CD4-positive, alpha-beta T cell treated with Interleukin-1 beta for 1 hour (primary cell): ENCODE results near the gene GABARAP.
"Not testable (repeated sequence)": the region's sequence is repeated elsewhere in the genome, so short reads cannot be mapped to it uniquely, and the experiment has no call there.

ENCODE experiments used
- DNase-seq, 2 donors: peaks; one replicate each; pipeline ENCODE4 v3.0.0-alpha.2; 2020 to 2022

Gene GABARAP

GRCh38 chr17:7260651-7261378 is 18.6 kb upstream of the GABARAP start:
- DNase-seq = peak in 1 of 2 donors; percentile 36

DNA sequence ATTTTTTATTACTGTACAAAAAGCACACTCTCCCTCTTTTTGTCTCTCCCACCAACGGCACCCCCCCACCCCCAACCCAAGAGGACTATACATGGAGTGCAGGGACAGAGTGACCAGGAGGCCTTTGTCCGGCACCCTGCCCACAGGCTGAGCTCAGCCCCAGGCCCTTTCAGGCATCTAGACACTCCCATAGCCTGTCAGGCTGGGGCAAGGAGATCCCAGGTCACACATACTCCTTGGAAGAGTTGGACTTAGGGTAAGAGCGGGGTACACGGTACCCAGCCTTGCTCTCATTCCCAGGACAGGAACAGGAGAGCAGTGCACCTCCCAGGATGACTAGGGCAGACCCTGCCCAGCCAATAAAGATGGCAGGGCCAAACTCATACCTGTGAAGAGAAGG is 17.9 kb upstream of the GABARAP start:
- no peak for DNase-seq

DNA sequence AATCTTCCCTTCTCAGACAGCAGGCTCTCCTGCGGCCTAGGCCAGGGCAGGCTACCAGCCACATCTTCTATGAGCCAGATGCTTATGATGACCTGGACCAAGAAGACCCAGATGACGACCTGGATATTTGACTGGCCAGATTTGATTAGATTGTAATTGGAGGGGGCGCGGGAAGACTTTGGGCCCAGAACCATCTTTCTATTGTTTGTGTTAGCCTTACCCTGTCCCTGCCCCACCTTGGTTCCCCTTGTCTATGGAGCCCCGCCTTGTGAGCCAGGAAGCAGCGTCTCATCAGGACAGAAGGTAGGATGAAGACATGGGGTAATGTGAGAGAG is 17.3 kb upstream of the GABARAP start:
- DNase-seq = no peak

DNA sequence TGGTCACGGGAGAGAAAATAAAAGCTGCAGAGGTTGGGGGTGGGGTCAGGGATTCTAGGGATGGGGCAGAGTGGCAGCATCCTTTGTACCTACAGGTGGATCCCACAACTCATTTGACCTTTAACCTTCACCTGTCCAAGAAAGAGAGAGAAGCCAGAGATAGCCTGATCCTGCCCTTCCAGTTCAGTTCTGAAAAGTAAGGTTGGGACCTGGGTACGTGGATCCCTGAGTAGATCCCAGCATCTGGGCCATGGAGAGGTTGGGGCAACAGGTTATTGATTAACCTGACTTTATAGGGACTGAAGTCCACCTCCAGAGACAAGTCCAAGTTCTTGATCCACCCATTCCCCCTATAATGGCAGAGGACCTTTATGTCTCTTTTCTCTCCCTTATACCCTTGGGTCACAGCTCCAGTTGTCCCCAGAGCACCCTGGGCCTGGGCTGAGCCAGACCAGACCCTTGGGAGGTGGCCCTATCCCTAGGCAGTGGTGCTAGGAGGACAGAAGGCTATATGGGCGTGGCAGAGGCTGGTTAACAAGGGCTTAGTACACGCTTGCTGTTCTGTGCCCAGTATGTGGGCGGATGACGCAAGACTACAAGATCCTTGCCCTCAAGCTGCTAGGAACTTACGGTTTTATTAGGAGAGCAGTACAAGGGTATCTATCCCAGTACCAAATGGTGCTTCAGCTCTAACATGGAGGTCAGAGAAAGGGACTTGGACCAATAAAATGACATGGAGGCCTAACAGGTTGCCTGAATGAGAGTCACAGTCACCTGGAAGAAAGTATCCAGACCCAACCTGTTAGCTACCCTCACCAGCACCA is 16.7 kb upstream of the GABARAP start:
- DNase-seq = no peak

GRCh38 chr17:7256766-7257456 is 14.7 kb upstream of the GABARAP start:
- DNase-seq = no peak

- no peak for DNase-seq
Observed at GRCh38 chr17:7254511-7254910, 12.3 kb upstream of the GABARAP start.

DNA sequence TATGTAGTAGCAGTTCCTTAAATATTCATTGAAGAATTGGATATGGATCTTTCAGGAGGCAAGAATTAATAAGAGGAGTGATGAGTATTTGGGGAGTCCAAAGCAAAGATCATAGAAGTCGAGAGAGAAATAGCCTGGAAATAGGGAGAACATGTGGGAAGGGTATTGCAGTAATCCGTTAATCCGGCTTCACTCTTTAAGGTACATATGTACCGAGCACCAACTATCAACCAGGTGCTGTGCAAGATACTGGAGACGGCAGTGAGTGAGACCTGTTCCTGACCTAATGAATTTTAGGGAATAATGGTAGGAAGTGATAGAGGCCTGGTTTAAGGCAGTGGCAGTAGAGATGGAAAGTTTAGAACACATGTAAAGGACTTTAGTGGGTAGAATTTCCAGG is 10.8 kb upstream of the GABARAP start:
- DNase-seq = no peak

DNA sequence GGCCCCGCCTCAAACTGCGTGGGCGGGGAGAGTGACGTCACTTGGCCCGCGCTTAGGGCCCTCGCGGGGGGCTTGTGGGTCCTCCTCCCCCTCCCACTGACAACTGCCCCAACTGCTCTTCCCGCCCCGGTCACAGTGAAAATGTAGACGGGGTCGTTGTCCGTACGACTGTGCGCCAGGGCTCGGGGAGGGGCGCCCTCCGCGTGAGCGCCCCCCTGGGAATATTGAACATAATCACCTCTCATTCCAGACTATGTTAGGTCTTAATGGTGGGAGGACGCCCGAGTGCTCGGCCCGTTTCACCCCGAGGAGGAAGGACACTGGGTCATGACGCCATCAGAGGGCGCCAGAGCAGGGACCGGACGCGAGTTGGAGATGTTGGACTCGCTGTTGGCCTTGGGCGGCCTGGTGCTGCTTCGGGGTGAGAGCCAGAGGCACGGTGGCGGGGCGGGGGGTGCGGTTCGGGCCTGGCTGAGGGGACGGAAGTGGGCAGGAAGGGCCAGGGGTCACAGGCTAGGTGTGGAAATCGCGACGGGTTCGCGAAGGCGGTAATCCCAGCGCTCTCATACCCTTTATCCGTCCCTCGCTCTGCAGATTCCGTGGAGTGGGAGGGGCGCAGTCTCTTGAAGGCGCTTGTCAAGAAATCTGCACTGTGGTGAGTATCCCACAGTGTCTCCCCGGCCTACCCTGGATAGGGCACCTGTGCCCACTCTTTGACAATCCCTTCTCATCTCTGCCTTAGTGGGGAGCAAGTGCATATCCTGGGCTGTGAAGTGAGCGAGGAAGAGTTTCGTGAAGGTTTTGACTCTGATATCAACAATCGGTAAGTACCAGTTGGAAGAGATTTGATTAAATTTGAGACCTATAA is 10.2 kb upstream of the GABARAP start, which contains the start of gene ELP5:
Gene ELP5, plus strand, starts transcription at position 40 of the 868 bp plus-strand sequence. Its CDS starts 336 bp downstream, at position 376.
- DNase-seq = peak; percentile 89 to 91

GRCh38 chr17:7251661-7252175 is 9.5 kb upstream of the GABARAP start, which contains the start of gene CTDNEP1:
Gene CTDNEP1 (minus strand): TSS chr17:7251734. CDS start chr17:7251296, 438 bp downstream.
- DNase-seq = peak; percentile 99

DNA sequence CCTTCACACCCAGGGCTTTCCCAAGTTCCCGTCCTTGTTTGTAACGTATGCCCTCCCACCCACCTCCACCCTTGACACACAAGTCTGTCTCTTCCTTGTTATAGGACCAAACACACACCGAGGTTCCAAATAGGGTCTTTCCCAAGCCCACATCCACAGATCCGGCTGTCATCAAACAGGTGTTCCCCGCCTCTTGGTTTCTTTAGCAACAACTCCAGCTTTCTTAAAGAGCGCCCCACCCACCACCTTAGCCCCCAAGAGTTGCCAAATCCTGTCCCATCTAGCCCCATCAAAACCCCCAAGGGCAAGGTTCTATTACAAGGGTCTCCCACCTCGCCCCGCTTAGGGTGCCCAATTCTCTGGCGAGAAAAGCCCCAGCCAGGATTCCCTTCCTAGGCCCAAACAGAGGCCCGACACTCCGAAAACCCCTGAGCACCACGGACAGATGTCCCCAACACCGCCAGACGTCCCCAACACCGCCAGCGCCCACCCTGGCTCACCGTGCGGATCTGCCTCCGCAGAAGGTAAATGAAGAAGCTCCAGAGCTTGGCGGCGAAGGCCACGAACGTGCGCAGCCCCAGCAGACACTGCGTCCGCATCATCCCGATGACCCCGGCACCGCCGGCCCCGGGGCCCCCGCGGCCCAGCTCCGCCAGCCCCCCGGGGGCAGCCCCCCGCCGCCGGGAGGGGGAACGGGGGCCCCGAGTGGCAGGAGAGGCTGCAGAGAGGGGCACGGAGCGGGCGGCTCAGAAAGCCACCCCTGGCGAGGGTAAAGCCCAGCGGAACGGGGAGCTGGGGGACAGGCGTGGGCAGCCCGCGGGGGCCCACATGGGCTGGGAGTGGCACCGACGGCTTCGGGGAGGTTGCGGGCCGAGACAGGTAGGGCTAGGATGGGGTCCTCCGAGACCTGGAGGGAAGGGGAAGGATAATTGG is 8.7 kb upstream of the GABARAP start:
- DNase-seq = peak; percentile 68 to 74

DNA sequence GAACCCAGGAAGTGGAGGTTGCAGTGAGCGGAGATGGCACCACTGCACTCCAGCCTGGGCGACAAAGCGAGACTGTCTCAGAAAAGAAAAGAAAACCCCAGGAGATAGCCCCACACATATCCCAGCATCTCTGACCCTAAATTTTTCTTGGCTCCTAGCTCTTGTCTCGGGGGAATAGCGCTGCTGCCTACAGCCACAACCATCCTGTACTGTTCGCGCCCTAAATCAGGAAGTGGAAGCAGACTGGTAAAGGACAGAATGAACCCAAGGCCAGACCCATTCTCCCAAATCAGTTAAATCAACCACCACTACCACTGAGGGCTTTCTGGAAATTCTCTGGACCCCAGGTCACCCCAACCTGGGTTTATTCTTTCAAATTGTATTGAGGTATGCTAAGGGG is 7.6 kb upstream of the GABARAP start:
- DNase-seq = no peak

- DNase-seq = no peak
Observed at GRCh38 chr17:7249214-7249613, 7.0 kb upstream of the GABARAP start.

DNA sequence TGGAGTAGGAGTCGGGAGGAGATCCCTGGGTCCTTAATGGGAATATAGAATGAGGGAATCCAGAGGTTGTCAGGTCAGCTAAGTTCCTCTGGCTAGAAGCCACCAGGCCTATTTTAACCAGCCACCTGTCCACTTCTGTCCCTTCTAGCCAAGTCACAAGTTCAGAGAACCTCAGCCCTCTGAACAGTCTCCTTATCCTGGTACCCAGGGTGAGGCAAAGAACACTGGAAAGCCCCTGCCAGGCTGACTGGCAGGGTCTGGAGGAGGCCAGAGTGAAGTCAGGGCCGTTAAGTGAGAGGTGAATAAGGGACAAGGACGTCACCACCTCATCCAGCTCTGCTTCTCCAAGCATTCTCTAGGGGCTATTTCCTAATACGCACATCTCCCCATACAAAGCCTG is 6.5 kb upstream of the GABARAP start:
- DNase-seq = no peak

DNA sequence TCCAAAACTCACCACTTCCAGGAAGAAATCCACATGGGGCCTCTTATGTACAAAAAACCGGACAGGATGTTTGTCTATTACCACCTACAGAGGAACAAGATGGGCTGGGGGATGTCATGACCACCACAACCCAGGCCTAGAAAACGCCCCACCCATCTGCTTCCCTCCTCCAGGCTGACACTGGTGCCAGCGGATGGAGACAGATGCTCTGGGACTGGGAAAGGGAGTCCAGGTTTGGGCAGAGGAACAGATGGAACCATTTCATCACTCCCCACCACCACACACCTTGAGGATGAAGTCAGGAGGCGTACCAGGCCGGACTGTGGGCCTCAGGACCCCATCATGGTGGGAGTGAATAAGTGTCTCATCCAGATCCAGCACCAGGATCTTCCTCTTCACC is 4.5 kb upstream of the GABARAP start:
- no peak for DNase-seq

GRCh38 chr17:7243838-7244237 is 1.6 kb upstream of the GABARAP start:
- not testable (repeated sequence) for DNase-seq

DNA sequence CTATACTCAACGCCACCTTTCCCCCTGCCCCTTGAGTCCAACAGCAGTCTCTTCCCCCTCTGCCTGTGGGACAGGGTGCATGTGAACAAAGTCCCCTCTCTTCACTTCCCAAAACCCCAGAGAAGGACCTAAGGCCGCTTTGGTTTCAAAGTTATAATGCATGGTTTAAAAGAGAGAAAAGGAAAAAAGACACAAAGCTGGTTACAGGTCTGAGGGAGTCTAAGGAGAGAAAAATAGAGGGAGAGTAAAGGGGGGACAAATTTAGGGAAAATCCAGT is 1.1 kb upstream of the GABARAP start:
- no peak for DNase-seq

- peak; percentile 93 to 94 for DNase-seq
Observed at GRCh38 chr17:7242717-7243452, 636 bp upstream of the GABARAP start.

DNA sequence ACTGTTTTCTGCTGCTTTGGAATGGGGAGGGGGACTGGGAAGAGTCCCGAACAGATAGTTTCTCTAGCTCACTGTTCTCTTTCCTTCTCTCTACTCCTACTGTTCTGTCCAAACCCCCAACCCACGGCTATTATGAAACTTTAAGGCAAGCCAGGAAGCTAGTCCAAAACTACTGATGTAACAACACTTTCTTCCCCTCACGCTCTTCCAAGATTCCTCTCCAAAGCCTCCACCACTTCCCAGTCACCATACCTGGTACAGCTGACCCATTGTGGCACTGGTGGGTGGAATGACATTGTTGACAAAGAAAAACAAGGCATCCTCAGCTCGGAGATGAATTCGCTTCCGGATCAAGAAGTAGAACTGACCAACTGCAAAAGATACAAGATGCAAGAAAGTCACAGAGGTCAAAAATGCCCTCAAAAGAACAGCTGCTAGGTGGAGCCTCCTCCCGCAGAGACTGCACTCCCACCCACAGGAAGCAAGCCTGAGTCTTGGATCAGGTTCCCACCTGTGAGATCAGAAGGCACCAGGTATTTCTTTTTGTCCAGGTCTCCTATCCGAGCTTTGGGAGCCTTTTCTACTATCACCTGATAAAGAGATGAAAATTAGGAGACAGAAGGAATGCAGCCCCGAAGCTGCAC is 1.0 kb downstream of the GABARAP start:
- DNase-seq = no peak

GRCh38 chr17:7240375-7240774 is 1.9 kb downstream of the GABARAP start:
- DNase-seq = peak in 1 of 2 donors; percentile 31
